Measurements from ENCODE around the gene ENOX1.

ENOX1 gene

DNA sequence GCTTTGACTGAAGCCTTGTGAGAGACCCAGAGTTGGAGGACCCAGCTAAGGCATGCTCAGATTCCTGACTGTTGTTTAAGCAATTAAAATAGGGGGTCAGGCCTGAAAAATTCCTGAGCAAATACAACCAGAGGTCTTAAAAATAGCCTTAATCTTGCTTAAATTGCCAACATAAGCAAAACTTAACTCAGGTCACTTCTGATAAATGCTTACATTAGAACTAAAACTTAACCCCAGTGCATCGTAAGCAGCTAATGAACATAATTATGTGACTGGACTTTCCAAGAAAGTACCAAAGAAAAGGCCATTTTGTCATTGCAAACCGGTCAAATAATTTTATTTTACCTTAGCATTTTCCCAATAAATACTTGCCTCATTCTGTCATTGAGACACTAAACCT is 294.5 kb downstream of the ENOX1 start:
- TF ChIP-seq, protein P1, sequence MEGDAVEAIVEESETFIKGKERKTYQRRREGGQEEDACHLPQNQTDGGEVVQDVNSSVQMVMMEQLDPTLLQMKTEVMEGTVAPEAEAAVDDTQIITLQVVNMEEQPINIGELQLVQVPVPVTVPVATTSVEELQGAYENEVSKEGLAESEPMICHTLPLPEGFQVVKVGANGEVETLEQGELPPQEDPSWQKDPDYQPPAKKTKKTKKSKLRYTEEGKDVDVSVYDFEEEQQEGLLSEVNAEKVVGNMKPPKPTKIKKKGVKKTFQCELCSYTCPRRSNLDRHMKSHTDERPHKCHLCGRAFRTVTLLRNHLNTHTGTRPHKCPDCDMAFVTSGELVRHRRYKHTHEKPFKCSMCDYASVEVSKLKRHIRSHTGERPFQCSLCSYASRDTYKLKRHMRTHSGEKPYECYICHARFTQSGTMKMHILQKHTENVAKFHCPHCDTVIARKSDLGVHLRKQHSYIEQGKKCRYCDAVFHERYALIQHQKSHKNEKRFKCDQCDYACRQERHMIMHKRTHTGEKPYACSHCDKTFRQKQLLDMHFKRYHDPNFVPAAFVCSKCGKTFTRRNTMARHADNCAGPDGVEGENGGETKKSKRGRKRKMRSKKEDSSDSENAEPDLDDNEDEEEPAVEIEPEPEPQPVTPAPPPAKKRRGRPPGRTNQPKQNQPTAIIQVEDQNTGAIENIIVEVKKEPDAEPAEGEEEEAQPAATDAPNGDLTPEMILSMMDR (IDR thresholded peaks at IDR 0.05), result no peak

DNA sequence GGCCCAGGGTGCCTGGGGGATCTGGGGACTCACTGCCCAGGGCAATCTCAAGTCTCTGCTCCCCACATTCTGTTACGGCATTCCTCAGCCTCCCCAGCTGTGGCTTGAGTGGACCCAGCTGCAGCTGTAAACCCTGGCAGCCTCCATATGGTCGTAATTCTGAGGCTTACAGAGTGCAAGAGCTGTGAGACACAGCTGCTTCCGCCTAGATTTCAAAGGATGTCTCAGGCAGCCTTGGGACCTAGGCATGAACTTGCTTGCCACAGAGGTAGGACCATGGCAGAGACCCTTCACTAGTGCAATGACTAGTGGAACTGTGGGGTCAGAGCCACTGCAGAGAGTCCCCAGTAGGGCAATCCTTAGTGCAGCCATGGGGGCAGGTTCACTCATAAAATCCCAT is 297.5 kb downstream of the ENOX1 start:
- TF ChIP-seq, protein P1 (IDR thresholded peaks at IDR 0.05), result no peak

DNA sequence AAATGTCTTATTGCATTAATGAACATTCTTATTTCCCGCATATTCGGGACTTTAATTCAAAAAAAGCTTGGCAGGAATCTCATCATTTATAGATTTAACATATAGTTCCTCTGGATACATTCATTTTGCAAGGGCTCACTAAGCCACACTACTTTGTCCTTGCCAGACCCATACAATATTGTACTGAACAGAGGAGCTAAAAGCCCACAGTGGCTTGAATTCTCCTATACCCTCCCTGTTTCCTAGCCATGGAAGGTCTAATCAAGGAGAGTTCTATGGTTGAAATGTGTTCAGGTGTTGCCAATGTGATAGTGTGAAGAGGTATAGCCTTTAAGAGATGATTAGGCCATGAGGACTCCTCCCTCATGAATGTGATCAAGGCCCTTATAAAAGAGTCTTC is 298.9 kb downstream of the ENOX1 start:
- TF ChIP-seq, protein P1 (IDR thresholded peaks at IDR 0.05), result no peak

DNA sequence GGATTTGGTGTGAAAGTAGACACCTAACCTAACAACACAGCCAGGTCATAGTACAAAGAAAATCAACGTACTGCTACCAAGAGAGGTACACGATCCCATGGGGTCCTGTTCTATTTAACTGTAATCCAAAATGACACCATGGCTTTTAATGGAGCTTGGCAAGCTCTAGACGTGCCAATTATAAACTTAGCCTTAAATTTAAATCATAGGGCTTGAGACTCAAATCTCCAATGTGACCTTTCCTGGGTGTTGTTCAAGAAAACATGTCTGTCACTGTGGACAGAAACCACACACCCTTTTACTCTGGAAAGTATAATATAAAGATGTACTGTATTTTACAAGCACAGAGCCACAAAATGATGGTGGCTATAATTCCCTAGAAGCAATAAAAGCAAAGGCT is 299.3 kb downstream of the ENOX1 start:
- TF ChIP-seq, protein P1 (IDR thresholded peaks at IDR 0.05), result no peak

DNA sequence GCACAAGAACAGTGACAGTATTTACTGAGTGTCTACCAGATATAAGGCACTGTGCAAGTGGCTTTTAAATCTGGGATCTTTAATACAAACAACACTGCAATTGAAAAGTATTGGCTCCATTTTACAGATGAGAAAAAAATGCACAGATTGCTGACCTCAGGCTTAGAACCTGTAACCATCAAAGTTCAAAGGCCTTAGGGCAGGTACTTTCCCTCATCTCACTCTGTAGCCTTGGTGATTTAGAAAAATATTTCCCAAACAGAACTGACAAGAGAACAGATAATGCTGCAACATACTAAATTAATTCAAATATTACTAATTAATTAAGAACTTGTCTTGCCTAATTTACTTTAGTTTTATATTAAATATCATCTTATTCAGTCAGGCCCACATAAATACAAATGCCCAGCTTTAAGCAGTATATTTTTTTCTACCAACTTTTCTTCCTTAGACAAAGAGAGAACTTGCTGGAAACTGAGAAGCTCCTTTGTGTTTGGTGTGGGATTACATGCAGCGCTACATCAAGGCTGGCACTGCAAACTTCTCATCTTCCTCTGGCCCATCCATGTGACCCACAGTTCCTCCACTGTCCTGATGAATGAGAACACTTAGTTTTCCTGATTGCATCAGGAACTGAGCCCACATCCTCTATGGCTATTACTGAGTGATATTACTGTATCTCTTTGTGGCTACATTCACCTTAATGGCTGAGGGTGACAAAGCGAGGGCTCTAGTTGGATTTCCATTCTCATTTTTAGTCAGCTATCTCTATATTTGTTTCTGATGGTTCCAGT is 302.1 kb downstream of the ENOX1 start:
- TF ChIP-seq, protein P1 (IDR thresholded peaks at IDR 0.05), result no peak

DNA sequence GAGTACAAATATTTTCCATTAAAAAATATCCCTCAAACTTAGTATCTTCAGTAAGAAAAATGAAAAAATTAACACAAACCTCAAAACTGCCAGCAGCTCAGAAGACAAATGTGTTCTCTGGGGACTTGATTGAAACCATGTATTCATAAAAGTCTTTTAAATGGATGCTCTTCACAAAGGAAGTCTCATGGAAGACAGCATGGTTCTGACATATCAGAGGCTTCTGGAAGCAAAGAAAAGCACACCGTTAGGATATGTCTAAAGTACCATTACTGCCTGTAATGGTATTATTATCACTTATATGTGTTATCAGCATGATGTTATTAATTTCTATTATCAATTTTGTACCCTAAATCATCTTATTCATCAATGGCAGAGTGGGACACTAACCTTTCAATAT is 302.8 kb downstream of the ENOX1 start:
- TF ChIP-seq, protein P1 (IDR thresholded peaks at IDR 0.05), result no peak

DNA sequence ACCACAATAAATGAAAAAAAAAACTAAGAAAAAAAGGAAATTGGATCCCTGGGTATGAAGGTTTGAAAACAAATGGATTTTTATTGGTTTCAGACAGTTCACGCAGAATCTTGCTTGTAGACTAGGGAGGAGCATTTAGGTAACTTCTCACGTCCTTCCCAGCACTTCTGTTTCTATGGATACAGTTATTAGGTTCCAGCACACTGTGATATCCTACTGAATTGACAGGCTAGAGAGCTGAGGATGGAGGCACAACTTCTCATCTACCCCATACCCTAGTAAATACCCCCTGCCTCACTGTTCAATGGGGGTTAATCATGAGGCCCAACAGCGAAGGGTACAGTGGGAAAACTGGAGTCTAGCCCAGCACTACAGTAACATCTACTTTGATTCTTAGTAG is 304.1 kb downstream of the ENOX1 start:
- TF ChIP-seq, protein P1 (IDR thresholded peaks at IDR 0.05), result no peak

DNA sequence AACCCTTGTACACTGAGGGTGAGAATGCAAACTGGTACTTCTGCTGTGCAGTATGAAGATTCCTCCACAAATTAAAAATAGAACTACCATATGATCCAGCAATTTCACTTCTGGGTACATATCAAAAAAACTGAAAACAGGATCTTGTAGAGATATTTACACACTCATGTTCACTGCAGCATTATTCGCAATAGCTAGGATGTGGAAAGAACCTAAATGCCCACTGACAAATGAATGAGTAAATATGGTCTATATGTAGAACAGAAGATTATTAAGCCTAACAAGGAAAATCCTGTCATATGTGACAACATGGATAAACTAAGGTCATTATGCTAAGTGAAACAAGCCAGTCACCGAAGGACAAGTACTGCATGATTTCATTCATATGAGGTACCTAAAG is 304.7 kb downstream of the ENOX1 start:
- TF ChIP-seq, protein P1 (IDR thresholded peaks at IDR 0.05), result no peak

Data from LNCAP (cell line).